DMS53 treated with DMSO at 0.1 percent for 48 hours (cell line): ENCODE data around the gene LAMA1.

ENCODE experiments used
- DNase-seq: peaks from one replicate; lab custom pipeline; 2025; ENCODE audit not compliant: unreplicated experiment; lab: John Stamatoyannopoulos, UW

Gene LAMA1

DNA sequence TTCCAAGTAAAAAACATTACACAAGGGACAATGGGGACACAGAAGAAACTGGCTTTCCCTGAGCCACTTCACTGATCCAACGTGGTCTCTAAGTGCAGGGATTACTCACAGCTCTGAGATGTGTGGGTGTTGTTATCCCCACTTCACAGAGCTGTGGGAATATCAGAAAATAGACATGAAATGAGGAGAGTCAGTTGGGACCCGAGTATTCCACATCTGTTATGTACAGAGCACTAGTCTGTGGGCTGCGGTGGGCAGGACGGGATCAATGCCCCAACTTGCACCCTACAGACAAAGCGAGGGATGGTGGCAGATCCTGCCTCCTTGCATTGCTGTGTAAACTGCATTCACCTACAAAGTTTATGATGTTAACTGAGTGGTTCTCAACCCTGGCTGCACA lies 11.7 kb downstream of the LAMA1 start:
- DNase-seq = no peak

DNA sequence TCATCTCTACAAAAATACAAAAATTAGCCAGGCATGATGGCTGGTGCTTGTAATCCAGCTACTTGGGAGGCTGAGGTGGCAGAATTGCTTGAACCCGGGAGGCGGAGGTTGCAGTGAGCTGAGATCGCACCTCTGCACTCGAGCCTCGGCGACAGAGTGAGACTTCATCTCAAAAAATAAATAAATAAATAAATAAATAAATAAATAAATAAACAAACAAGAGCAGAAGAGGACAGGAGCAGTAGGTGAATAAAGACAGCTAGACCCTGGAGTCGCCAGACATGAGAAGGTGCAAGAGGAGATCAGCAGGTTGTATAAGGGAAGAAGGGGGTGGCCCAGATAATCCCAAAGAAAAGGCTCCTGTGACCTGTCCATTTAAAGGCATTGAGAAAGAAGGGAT lies 12.3 kb downstream of the LAMA1 start:
- DNase-seq = no peak

DNA sequence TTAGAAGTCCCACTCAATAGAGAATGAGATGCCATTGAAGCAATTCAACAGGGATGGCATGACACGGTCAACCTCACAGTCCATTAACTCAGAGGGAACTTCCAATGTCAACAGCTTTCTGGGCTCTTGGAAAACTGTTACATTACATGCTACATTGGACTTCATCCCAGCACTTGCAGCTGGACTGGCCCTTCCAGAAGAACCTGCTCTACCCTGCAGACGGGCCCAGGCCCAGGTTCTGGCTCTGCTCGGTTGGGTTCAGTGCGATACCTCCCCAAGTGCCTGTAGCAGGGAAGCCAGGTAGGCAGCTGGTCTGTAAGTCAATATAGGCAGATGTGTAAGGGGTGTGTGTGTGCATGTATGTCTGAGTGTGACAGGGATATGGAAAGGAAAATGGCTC lies 12.9 kb downstream of the LAMA1 start:
- no peak for DNase-seq

DNA sequence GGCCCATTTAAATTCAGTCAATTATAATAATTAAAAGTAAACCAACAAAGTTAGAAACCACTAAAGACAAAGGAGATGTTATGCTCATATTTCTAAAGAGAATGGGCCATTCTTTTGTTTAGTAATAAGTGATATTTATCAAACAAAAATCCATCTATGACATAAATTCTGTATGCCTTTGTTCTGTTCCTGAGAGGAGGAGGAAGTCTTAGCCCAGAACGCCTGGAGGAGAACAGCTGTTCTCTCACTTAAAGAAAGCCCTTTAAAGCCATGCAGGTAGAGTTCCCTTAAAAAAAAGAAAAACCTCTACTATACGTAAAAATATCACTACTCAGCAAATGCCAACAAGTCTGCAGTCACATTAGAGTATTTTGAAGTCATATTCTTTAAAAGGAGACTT lies 15.5 kb downstream of the LAMA1 start:
- no peak for DNase-seq

DNA sequence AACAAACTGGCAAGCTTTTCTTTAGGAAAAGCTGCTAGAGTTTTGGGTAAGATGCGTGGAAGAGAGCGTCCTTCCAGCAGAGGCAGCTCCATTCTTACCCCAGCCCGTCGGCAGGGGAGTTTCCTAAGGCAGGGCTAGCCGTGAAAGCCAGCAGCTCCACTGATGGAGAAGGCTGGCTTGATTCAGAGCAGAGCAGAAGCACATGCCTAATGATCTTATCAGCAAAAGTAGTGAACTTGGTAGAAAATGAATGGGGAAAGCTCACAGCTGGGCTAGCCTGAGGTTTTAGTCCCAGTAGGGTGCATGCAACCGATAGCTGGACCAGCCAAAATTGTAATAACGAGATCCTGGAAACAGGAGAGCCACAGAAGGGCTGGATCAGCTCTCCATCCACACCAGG lies 20.8 kb downstream of the LAMA1 start:
- no peak for DNase-seq

DNA sequence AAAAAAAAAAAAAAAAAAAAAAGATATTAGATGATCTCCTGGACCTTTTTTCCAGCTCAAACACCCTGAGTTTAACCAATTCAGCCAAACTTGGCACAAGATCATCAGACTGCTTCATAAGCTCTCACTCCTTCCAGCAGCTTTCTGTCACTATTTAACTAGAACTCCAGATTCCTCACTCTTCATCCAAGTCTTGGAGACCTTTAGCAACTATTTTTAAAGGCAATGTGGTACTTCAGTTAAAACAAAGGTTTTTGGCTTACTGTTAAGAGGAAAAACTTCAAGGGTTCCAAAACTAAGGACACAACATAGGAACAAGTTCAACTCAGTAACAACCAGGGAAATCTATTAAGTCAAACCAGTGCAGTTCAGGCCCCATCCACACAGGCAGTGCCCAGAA lies 23.2 kb downstream of the LAMA1 start:
- no peak for DNase-seq

DNA sequence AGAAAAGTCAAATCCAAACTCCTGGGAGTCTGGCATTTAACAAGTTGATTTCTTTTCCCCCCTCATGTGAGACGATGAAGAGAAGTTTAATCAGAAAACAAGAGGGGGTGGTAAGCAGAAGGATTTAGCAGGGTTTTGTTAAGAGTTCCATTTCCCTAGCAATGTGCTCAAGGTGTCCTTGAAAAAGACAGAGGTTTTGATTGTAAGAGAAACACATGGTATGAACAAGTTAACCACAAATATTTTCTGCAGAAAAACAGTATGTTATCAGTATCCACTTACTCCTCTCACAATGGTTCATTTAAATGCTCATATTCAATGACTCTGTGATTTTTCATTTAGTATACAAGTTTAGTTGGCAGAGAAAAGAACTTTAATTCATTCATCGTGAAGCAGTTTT lies 26.8 kb downstream of the LAMA1 start:
- DNase-seq = no peak

DNA sequence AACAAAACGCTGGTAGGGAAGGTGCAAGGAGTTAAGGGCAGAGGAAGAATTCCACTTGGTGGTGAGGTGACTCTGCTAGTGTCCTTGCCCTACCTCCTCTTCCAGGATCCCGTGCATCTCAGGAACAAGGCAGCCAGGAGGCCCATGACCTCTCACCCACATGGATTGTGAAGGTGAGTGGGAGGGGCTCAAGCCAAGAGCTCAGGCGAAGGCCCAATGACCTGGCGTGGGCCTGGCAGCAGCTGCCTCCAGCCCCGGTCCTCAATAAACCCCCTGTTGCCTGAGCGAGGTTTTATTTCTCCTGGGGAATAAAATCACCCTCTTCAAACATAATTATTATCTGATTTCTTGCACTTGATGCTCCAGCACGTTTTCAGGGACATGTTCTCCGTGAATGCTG lies 28.2 kb downstream of the LAMA1 start:
- DNase-seq = no peak

DNA sequence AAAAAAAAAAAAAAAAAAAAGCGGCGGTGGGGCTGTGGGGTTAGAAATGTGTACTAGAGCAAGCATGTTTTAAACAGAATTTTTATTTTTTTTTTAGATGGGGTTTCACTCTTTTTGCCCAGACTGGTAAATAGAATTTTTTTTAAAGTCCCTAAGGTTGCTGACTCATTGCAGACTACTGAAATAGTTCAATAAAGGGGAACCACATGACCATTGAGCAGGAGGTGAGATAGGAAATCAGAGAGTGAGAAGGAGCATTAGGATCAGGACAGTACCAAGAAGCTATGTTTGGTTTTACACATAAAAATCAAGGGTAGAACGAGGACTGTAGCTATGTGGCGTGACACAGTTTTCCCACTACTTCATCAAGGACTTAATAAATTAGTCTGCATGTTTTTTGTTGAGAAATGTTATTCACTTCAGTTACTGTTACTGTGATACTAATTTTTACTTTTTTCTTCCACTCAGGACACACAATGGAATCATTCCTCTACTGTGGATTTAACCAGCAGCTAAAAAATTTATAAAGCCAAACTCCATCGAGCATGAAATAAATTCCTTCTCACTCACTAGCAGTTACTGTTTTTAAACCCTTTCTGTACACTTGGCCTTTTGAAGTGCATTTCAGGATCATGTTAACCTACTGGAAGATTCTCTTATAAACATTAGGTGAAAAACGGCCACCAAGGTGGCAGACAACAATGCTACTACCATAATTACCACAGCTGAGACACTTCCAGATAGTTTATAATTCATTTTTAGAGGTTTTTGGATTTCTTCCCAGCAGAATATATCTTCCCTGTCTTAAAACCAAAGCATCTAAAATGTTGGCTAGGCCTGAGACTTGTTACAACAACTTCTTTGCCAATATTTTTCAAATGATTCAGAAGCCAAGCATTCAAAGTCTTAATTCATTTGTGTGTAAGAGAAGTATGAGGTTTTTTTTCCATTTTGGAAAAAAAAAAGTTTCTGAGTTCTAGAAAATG lies 33.2 kb downstream of the LAMA1 start:
- peak; percentile 43 for DNase-seq

DNA sequence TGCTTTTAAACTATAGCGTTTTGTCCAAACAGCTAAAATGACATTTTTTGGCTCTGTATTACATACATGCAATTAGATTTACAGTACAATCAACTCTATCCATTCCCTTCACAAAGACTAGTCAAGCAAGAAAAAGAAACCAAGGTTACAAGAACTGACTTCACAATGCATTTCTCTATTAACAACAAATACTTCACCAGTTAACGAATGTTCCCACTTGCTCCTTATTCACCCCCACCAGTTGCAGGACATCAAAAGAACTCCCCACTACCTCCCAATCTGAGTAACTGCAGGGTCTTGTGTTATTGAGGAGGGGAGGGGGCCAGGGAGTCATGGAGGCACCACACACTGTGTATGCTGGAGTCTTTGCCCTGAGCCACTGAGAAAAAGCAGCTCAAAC lies 34.9 kb downstream of the LAMA1 start:
- no peak for DNase-seq

DNA sequence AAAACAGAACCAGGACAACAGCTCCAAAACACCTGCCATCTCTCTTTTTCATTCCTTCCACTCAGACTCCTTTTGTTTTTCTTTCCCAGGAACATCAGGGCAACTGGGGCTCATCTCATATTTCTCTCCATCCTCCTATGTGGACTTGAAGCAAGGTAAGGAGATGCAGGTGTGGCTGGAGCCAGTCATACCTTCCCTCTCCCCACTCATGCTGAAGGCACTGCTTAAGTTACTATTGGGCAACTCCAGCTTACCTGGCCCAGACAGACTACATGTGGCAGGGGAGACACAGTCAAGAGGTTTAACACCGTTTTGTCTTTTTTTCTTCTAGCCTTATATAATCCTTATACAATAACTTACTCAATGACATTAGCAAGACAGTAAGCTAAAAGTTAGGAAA lies 38.4 kb downstream of the LAMA1 start:
- DNase-seq = no peak

DNA sequence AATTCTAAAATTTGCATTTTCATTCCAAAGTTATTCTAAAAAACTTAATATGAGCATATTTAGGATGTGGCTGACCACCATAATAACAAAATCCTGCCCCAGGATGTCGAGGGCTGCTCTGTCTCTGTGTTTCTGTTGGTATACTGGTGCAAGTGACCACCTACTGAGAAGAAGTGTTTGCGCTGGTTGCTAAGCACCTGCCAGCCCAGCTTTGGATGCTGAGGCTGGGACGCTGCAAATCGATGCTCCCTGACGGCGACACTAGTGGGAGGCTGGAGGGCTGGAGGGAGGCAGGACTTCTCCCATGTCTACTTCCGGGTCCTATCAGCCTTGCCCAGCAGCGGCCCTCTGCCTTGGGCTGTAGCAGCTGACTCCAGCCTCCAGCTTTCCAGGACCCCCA lies 45.0 kb downstream of the LAMA1 start:
- DNase-seq = no peak

DNA sequence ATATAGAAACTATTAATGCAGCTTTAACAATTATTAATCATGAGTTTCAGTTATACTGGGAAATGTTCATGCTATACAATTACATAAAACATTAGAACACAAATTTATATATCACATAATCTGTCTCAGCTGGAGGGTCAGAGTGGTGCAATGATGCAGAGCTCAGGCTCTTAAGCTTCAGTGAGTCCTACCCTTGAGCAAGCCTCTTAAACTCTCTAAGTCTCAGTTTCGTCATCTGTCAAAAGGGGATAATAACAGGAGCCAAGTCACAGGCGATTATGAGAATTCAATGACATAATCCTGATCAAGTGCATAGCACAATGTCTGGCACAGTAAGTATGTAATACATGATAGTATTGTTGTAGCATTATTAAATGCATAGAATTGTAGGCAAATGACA lies 46.0 kb downstream of the LAMA1 start:
- no peak for DNase-seq

DNA sequence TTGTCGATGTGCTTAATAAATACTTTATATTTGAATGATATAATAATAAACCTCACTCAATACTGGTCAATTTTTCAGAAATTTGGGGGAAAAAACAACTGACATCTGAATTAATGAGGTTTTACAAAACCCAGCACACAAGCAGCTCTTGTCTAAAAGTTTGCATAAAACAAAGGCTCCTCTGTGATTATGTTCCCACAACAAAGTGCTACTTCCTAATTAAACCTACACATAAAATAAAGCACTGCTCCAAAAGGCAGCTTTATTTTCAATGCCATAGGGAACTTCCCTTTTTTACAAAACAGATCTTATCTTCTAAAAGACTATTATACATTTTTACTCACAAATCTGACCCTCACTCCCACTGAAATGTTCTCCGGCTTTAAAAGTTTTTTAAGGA lies 47.1 kb downstream of the LAMA1 start:
- DNase-seq = no peak

DNA sequence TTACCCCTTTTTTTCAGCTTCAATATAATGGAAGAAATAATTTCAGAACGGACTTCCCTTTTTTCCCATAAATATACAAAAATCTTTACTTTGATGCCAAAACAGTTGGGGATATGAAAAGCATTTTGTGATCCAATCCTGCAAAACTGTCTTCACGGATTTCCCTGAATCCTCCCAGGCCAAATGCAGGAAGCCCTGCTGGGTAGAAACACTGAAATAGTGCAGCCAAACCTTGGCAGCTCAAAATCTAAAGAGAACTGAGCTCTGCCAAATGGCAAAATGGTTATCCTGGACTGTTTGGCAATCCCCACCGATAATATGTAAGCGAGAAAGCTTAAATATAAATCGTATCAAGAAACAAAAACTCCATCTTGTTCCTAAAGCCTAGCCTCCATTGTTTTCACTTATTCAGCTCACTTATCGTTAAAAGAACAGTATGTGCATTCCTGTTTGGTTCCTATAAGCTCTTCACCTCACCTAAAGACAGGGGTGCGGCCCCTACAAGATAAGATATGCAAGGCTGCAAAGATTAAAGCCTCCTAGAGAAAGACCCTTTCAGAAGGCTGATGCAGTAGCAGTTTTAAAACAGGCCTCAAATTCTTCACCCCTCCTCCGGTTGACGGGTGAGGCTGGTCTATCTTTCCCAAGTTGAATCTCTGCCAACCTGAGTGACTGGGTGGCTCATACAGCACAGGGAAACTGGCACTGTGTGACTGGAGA lies 48.6 kb downstream of the LAMA1 start:
- DNase-seq = no peak

DNA sequence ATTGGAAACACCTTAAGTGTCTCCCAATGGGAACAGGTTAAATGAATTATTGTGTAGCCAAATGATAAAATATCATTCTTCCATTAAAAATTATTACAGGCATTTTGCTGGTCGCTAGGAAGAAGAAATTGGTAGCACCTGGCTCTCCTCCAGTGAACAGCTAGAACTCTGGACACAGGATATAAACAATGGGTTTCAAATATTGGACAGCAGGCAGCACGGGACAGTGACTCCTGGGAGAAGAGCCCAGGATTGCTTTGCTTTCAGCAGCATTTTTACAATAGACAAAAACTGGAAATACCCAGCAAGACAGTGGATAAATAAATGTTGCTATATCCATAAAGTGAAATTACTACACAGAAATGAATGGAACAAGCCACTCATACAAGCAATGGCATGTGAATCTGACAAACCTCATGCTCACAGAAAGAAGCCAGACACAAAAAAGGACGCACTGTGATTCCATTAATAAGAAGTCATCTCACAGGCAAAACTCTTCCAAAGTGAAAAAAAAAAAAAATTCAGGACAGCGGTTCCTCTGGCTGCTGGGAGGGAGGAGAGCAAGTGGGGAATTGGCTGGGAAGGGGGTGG lies 50.5 kb downstream of the LAMA1 start:
- DNase-seq = no peak

DNA sequence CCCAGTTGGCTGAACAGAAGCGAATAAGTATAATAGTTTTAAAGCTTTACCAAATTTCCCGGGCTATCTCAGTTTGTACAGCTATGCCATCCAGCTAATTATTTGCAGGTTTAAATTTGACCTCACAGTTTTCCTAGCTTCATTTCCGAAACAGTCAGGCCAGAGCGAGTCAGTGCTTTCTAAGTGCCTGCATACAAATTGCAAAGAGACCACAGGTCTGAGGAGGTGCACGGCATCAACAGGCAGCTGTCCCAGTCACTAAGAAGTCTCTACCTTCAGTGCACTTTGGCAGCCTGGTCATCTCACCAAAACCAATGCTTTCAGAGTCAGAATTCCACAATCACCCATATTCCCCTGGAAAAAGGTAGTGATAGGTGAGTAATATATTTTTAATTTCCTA lies 51.9 kb downstream of the LAMA1 start:
- DNase-seq = no peak

DNA sequence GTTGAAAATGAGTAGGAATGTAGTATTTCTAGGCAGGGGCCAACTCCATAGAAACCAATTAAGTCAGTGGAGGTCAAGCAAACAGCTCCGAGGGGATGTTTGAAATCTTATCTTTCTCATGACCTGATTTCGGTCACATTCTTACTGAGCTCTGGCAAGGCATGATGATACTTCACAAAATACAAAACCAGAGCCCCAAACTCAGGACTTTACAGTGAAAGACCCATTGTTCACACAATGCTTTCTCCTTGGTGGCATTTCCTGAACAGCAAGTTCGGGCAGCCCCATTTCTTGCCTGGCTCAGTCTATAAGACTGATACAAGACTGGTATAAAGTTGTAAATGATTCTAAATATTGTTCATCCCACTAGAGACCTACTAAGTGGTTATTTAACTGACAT lies 53.3 kb downstream of the LAMA1 start:
- DNase-seq = no peak

DNA sequence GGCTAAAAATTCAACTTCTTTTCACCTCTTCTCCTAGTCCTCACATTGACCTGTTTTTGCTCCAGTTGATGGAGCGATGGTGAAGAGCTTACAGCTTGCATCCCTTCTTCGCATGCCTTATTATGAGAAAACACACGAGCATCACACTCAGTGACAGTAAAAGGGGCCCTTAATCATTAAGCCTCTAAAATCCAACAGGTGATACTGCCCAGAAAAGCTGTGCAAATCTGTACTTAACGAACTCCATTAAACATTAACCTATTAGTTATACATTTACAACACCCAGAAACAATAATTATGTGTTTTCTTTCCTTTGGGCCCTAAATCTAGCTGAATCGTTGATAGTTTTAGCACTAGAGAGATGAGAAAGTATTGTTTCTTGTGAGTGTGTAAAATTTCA lies 54.8 kb downstream of the LAMA1 start:
- DNase-seq = peak; percentile 79

DNA sequence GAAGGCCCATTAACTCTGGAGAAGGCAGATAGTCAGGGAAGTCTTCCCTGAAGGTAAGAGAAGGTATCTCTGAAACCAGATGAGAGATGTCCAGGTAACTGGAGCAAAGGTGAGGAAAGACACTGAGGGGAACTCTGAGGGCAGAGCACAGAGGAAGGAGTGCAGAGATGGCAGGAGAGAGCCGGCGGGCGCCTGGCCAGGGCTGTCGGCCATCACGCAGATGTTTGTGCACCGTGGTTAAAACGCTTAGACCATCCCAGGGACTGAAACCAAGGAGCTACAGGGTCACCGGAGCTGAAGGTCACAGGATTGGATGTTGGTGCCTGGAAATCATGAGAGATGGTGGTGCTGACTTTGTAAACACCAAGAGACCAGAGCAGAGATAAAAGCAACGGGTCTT lies 55.4 kb downstream of the LAMA1 start:
- no peak for DNase-seq

DNA sequence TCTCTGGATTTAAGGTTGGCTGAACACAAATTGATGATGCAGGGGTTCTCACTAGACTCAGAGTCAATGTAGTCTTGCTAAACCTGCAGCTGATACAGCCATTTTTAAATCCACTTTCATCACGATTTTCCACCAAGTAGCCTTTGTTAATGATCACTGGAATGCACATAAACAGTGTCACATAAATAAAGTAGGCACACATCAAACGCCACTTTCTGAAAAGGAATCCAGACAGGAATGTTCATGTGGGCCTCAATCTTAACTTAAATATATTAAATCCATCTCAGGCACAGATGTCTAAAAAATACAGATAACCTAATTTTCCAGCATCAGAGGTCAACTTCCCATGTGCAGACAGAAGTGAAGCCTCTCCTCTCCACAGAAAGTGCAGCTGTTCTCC lies 58.3 kb downstream of the LAMA1 start:
- DNase-seq = no peak

DNA sequence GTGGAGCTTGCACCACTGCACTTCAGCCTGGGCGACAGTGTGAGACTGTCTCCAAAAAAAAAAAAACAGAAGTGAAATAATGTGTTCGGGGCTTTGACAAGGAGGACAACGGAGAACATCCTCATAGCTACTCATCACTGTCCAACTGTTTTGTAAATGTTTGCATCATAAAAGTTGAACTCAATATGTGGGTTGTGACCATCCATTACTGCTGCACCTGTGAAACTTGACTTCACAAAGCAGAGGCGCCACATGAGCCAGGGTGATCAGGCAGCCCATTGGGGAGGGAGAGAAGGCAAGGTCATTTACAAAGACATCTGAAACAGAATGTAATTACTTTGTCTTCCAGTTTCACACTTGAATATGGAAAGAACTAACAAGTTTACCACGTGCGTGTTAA lies 61.6 kb downstream of the LAMA1 start:
- no peak for DNase-seq
